ENCODE measurements around the gene STRIP2.

DNA sequence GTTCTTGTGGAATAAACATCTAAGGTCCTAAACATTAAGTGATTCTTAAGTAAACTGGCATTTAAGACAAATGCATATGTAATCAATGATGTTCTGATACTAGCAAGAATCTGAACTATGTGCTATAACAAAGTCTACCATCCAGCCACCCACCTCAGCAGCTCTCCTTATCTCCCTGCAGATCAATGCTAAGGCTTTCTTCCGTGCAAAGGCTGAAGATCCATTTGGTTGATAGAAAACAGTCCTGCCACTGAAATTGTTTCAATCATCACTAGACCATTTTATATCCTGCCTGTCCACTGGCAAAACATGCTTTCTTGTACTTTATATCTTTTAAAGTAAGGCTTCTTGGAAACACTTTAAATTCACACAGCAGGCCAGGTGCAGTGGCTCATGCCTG lies 61.8 kb downstream of the STRIP2 start:
- TF ChIP-seq, protein P1, sequence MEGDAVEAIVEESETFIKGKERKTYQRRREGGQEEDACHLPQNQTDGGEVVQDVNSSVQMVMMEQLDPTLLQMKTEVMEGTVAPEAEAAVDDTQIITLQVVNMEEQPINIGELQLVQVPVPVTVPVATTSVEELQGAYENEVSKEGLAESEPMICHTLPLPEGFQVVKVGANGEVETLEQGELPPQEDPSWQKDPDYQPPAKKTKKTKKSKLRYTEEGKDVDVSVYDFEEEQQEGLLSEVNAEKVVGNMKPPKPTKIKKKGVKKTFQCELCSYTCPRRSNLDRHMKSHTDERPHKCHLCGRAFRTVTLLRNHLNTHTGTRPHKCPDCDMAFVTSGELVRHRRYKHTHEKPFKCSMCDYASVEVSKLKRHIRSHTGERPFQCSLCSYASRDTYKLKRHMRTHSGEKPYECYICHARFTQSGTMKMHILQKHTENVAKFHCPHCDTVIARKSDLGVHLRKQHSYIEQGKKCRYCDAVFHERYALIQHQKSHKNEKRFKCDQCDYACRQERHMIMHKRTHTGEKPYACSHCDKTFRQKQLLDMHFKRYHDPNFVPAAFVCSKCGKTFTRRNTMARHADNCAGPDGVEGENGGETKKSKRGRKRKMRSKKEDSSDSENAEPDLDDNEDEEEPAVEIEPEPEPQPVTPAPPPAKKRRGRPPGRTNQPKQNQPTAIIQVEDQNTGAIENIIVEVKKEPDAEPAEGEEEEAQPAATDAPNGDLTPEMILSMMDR (conservative IDR thresholded peaks at IDR 0.05; ENCODE audit: low read depth in 2 of 2) = no peak
- no peak for TF ChIP-seq EZH2 (IDR thresholded peaks at IDR 0.05; ENCODE audit: low read depth, unreplicated experiment)
- no peak for TF ChIP-seq CREB1 (CRISPR knock-in tag; IDR thresholded peaks at IDR 0.05; ENCODE audit: low read depth)
- no peak for TF ChIP-seq REST (IDR thresholded peaks at IDR 0.05; ENCODE audit: unreplicated experiment)
- no peak for TF ChIP-seq JUNB (IDR thresholded peaks at IDR 0.05; ENCODE audit: unreplicated experiment)
- no peak for TF ChIP-seq POLR2AphosphoS5 (IDR thresholded peaks at IDR 0.05; ENCODE audit: low read depth)
